B cell (primary cell): Measurements from ENCODE around the gene WASF2.

ENCODE experiments used
- EZH2 ChIP-seq: IDR thresholded peaks from 2 replicates; pipeline ENCODE4 v1.6.1; 2012; ENCODE audit warnings: borderline replicate concordance, low read depth, mild to moderate bottlenecking, moderate library complexity, low read length; ENCODE audit not compliant: insufficient read depth, poor library complexity, severe bottlenecking
- TF ChIP-seq, protein P1 (sequence below): fragments of 200-600 bp; IDR thresholded peaks from one replicate; pipeline ENCODE4 v1.8.0; 2022; ENCODE audit warnings: antibody characterized with exemption, mild to moderate bottlenecking

DNA sequence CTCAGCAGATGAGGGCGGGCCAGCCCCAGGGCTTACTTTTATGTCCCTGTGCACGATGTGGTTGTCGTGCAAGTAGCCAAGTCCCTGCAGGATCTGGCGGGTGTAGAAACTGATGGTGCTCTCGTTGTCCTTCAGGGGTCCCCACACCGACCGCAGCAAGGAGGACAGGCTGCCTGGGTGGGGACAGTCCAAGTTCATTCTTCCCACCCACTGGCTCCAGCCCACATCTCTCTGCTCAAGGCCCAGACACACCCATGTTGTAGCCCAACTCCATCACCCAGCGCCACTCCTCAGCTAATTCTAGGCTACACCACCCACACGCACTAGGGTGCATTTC, 130.2 kb downstream of the WASF2 start:
- TF ChIP-seq, protein P1, sequence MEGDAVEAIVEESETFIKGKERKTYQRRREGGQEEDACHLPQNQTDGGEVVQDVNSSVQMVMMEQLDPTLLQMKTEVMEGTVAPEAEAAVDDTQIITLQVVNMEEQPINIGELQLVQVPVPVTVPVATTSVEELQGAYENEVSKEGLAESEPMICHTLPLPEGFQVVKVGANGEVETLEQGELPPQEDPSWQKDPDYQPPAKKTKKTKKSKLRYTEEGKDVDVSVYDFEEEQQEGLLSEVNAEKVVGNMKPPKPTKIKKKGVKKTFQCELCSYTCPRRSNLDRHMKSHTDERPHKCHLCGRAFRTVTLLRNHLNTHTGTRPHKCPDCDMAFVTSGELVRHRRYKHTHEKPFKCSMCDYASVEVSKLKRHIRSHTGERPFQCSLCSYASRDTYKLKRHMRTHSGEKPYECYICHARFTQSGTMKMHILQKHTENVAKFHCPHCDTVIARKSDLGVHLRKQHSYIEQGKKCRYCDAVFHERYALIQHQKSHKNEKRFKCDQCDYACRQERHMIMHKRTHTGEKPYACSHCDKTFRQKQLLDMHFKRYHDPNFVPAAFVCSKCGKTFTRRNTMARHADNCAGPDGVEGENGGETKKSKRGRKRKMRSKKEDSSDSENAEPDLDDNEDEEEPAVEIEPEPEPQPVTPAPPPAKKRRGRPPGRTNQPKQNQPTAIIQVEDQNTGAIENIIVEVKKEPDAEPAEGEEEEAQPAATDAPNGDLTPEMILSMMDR: no peak
- no peak for TF ChIP-seq EZH2
